ENCODE results near the gene C14orf119. TPM values are rescaled to one million over a fixed set of nuclear protein-coding genes. Genes with fewer than 3 reads are reported as not detected.

C14orf119 gene
- total RNA-seq, 2 donors from 2014 or later = 18.0 to 18.4 TPM

- no peak for TF ChIP-seq CTCF (IDR thresholded peaks at IDR 0.05)
- ATAC-seq (ENCODE audit: insufficient number of reproducible peaks, low FRiP score, low read depth) = no peak
- H3K27ac ChIP-seq = no peak overlapping the region
- no peaks in the 10 kb centered on the region for H3K9me3 ChIP-seq
- no peaks in the 10 kb centered on the region for H3K36me3 ChIP-seq
- H3K27me3 ChIP-seq (replicated peaks; ENCODE audit: insufficient read depth) = no peaks in the 10 kb centered on the region
- no peak overlapping the region for H3K4me3 ChIP-seq
- no peaks in the 10 kb centered on the region for H3K4me1 ChIP-seq (ENCODE audit: control insufficient read depth in 1 of 2, low read depth in 2 of 2)
- DNase-seq (ENCODE audit: low spot score) = no peak
Measured at GRCh38 chr14:23113431-23114119, 18.3 kb downstream of the C14orf119 start.

DNA sequence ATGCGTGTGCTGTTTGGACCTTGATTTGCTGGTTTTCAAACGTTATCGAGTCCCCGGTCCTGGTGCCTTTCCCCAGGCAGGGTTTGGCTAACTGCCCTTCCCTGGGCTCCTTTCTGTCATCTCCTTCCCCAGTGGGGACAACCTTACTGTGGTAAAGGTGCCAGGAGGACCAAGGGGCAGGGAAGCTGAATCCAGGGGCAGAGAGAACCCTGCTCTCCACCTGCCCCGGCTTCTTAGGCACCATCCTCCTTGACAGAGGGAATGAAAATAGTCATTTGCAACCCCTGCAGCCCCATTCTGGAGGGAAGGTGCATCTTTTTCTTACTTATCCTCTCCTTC lies 18.8 kb downstream of the C14orf119 start:
- no peak for TF ChIP-seq CTCF (IDR thresholded peaks at IDR 0.05)
- DNase-seq (ENCODE audit: low spot score) = no peak
- no peaks in the 10 kb centered on the region for H3K4me1 ChIP-seq (ENCODE audit: control insufficient read depth in 1 of 2, low read depth in 2 of 2)
- H3K4me3 ChIP-seq = no peak overlapping the region
- H3K36me3 ChIP-seq = no peaks in the 10 kb centered on the region
- no peak for ATAC-seq (ENCODE audit: insufficient number of reproducible peaks, low FRiP score, low read depth)
- H3K27ac ChIP-seq = no peak overlapping the region
- H3K27me3 ChIP-seq (replicated peaks; ENCODE audit: insufficient read depth) = no peaks in the 10 kb centered on the region
- H3K9me3 ChIP-seq = no peaks in the 10 kb centered on the region

- Histone ChIP-seq H3K9me3 (no peaks in the 10 kb centered on the region), H3K4me1 (ENCODE audit: control insufficient read depth in 1 of 2, low read depth in 2 of 2) (no peaks in the 10 kb centered on the region), H3K27ac (no peak overlapping the region), H3K36me3 (no peaks in the 10 kb centered on the region), H3K27me3 (replicated peaks; ENCODE audit: insufficient read depth) (no peaks in the 10 kb centered on the region), H3K4me3 (no peak overlapping the region)
- no peak for TF ChIP-seq CTCF (IDR thresholded peaks at IDR 0.05)
- DNase-seq (ENCODE audit: low spot score) (no peak), ATAC-seq (ENCODE audit: insufficient number of reproducible peaks, low FRiP score, low read depth) (no peak)
Measured at GRCh38 chr14:23114669-23115038, 19.3 kb downstream of the C14orf119 start.

DNA sequence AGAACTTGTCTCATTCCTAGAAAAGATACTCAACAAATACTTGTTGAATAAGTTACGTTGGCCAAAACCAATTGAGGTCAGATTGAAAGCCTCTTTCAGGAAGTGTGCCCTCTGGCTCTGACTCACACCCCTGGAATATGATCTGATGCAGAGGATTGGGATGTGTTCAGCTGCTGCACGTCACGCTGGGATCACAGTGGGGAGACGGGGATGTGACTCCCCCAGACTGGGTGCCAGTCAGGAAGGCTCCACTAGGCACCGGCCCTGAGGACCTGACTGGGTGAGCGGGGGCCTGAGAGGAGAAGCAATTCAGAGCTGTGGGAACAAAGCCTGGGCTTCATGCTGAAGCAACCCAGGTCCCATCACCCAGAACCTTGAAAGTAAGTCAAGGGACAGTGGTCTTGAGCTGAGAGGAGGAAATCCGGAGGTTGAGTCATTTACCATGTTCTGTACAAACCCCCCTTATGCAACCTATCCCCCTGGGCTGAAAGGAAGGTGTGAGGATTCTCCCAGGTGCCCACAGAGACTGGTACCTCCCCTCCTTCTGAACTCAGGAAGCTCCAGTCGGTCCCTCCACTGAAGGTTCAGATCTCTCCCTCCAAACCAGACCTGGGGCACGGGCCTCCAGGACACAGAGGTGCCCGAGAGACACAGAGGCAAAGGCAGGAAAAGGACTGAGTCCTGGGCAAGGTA lies 19.9 kb downstream of the C14orf119 start:
- H3K4me3 ChIP-seq = no peak overlapping the region
- H3K27ac ChIP-seq = no peak overlapping the region
- H3K36me3 ChIP-seq = no peaks in the 10 kb centered on the region
- H3K27me3 ChIP-seq (replicated peaks; ENCODE audit: insufficient read depth) = no peaks in the 10 kb centered on the region
- H3K9me3 ChIP-seq = no peaks in the 10 kb centered on the region
- H3K4me1 ChIP-seq (ENCODE audit: control insufficient read depth in 1 of 2, low read depth in 2 of 2) = no peaks in the 10 kb centered on the region
- peak; percentile 54 for ATAC-seq (ENCODE audit: insufficient number of reproducible peaks, low FRiP score, low read depth)
- TF ChIP-seq CTCF (IDR thresholded peaks at IDR 0.05) = no peak
- peak; percentile 33 for DNase-seq (ENCODE audit: low spot score)

GRCh38 chr14:23115918-23116317 lies 20.6 kb downstream of the C14orf119 start:
- Histone ChIP-seq H3K4me1 (ENCODE audit: control insufficient read depth in 1 of 2, low read depth in 2 of 2) (peaks cover under 1% of the 10 kb centered on the region in 2 donors), H3K9me3 (no peaks in the 10 kb centered on the region), H3K4me3 (no peak overlapping the region), H3K27ac (no peak overlapping the region), H3K36me3 (no peaks in the 10 kb centered on the region), H3K27me3 (replicated peaks; ENCODE audit: insufficient read depth) (no peaks in the 10 kb centered on the region)
- no peak for TF ChIP-seq CTCF (IDR thresholded peaks at IDR 0.05)
- DNase-seq (ENCODE audit: low spot score) = no peak
- ATAC-seq (ENCODE audit: insufficient number of reproducible peaks, low FRiP score, low read depth) = no peak
